ENCODE measurements around the gene AMMECR1L.

DNA sequence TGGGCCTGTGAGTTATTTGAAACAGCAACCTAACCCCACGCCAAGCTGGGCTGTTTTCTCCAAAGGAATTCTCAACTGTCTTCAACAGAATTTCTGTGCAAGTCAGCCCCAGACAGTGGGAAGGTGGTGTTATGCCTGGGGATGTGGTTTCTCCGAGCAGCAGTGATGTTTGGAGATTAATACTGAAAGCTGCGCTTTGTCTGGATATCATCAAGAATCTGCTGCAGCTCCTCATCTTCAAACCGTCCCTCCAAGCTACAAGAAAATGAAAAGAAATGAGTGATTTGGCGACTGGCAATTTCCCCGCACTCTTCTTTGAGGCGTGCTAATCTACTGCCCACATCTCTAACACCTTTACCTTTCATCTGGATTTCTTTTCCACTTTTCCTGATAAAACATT is 37.8 kb downstream of the AMMECR1L start:
- TF ChIP-seq, protein P1, sequence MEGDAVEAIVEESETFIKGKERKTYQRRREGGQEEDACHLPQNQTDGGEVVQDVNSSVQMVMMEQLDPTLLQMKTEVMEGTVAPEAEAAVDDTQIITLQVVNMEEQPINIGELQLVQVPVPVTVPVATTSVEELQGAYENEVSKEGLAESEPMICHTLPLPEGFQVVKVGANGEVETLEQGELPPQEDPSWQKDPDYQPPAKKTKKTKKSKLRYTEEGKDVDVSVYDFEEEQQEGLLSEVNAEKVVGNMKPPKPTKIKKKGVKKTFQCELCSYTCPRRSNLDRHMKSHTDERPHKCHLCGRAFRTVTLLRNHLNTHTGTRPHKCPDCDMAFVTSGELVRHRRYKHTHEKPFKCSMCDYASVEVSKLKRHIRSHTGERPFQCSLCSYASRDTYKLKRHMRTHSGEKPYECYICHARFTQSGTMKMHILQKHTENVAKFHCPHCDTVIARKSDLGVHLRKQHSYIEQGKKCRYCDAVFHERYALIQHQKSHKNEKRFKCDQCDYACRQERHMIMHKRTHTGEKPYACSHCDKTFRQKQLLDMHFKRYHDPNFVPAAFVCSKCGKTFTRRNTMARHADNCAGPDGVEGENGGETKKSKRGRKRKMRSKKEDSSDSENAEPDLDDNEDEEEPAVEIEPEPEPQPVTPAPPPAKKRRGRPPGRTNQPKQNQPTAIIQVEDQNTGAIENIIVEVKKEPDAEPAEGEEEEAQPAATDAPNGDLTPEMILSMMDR (IDR thresholded peaks at IDR 0.05), result no peak
- no peak for TF ChIP-seq POLR2A (IDR thresholded peaks at IDR 0.05)
